ENCODE data around the gene C5AR1.
"Not testable (repeated sequence)": the region's sequence is repeated elsewhere in the genome, so short reads cannot be mapped to it uniquely, and the experiment has no call there.

Gene C5AR1

DNA sequence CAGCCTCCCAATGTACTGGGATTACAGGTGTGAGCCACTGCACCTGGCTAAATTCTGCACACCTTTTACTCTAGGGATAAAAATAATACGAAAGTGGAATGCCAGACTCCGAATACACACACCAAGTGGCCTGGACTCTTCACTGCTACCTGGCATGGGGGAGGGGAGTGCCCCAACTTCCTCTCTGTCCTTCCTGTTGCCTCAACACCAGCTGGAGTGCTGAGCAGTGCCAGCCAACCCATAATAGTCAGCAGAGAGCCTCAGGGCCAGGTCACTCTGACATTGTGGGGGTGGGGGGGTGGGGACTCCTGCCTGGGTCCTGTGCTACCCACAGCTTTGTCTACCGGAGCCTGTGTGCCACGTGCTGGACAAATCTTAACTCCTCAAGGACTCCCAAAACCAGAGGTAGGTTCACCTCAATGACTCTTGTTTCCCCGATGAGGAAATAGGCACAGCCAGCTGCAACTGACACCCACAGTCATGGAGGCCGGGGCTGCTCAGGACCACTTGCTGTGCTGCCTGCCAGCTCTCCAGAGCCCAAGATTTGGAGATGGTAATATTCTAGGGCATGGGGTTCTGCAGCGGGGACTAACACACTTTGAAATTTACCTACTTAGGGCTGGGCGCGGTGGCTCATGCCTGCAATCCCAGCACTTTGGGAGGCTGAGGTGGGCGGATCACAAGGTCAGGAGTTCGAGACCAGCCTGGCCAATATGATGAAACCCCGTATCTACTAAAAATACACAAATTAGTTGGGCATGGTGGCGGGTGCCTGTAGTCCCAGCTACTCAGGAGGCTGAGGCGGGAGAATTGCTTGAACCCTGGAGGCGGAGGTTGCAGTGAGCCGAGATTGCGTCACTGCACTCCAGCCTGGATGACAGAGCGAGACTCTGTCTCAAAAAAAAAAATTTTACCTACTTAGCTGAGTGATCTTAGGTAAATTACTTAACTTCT, 27.4 kb downstream of the C5AR1 start:
- DNase-seq, result not testable (repeated sequence)

DNA sequence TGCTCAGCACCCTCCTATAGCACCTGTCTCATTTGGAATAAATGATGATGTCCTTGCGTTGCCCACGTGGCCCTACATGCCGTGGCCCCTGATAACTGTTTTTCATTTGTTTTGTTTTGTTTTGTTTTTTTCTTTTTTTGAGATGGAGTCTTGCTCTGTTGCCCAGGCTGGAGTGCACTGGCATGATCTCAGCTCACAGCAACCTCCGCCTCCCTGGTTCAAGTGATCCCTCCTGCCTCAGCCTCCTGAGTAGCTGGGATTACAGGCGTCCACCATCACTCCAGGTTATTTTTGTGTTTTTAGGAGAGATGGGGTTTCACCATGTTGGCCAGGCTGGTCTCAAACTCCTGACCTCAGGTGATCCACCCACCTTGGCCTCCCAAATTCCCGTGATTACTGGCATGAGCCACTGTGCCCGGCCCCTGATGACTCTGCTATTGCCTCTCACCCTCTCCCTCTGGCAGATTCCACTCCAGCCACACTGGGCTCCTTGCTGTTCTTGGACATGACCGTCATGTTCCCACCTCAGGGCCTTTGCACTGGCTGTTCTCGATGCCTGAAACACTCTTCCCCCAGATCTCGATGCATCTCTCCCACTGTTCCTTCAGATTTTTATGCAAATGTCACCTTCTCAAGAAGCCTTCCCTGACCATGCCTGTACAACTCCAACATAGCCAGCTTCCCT, 29.7 kb downstream of the C5AR1 start:
- DNase-seq, result no peak

DNA sequence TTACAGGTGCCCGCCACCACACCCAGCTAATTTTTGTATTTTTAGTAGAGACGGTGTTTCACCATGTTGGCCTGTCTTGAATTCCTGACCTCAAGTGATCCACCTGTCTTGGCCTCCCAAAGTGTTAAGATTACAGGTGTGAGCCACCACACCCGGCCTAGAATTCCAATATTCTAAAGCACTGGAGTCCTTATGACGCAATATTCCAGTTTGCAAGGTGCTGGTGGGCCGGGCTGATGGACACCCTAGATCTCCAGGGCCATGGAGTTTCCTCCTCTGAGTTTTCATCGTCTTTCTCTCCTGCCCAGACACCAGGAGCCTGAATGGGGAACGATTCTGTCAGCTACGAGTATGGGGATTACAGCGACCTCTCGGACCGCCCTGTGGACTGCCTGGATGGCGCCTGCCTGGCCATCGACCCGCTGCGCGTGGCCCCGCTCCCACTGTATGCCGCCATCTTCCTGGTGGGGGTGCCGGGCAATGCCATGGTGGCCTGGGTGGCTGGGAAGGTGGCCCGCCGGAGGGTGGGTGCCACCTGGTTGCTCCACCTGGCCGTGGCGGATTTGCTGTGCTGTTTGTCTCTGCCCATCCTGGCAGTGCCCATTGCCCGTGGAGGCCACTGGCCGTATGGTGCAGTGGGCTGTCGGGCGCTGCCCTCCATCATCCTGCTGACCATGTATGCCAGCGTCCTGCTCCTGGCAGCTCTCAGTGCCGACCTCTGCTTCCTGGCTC, 31.0 kb downstream of the C5AR1 start:
- no peak for DNase-seq

DNA sequence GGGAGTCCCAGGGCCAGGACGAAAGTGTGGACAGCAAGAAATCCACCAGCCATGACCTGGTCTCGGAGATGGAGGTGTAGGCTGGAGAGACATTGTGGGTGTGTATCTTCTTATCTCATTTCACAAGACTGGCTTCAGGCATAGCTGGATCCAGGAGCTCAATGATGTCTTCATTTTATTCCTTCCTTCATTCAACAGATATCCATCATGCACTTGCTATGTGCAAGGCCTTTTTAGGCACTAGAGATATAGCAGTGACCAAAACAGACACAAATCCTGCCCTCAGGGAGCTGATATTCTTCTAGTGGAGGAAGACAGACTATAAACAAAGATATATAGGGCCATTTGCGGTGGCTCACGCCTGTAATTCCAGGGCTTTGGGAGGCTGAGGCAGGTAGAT, 32.1 kb downstream of the C5AR1 start:
- DNase-seq, result no peak

DNA sequence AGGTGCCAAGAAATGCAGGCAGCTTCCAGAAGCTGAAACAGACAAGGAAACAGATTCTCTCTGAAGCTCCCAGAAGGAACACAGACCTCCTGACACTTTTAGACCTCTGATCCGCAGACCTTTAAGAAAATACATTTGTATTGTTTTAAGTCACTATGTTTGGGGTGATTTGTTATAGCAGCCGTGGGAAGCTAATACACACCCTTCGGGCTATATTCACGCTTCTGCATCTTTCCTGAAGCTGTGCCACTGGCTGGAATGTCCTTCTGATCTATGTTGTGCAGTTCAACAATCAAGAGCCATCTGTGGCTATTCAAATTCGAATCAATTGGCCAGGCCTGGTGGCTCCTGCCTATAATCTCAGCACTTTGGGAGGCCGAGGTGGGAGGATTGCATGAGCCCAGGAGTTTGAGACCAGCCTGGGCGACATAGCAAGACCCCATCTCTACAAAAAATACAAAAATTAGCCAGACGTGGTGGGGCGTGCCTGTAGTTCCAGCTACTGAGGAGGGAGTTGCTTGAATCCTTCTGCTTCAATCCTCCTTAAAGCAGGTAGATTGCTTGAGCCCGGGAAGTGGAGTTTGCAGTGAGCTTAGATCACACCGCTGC, 33.6 kb downstream of the C5AR1 start:
- DNase-seq, result no peak

DNA sequence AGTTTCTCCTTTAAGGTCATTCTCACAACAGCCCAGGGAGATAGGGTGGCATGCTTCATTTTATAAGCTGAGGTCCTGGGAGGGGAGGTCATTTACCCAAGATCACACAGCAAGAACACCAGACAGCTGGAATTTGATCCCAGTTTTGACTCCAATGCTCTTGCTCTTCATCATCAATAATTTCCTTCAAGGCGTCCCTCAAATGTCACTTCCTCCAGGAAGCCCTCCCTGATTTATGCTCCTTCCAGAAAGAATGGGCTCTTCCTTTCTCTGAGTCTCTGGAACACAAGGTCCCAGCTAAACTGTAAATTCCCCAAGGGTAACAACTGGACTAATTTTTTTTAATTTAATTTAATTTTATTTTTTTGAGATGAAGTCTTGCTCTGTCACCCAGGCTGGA, 34.8 kb downstream of the C5AR1 start:
- no peak for DNase-seq

DNA sequence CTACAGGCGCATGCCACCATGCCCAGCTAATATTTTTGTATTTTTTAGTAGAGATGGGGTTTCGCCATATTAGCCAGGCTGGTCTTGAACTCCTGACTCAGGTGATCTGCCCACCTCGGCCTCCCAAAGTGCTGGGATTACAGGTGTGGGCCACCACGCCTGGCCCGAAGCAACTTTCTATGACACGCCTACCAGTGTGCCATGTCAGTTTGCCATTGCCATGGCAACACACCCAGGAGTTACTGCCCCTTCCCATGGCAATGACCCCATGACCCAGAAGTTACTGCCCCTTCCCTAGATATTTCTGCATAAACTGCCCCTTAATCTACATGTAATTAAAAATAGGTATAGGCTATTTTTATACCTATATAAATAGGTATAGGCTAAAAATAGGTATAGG, 36.4 kb downstream of the C5AR1 start:
- not testable (repeated sequence) for DNase-seq

DNA sequence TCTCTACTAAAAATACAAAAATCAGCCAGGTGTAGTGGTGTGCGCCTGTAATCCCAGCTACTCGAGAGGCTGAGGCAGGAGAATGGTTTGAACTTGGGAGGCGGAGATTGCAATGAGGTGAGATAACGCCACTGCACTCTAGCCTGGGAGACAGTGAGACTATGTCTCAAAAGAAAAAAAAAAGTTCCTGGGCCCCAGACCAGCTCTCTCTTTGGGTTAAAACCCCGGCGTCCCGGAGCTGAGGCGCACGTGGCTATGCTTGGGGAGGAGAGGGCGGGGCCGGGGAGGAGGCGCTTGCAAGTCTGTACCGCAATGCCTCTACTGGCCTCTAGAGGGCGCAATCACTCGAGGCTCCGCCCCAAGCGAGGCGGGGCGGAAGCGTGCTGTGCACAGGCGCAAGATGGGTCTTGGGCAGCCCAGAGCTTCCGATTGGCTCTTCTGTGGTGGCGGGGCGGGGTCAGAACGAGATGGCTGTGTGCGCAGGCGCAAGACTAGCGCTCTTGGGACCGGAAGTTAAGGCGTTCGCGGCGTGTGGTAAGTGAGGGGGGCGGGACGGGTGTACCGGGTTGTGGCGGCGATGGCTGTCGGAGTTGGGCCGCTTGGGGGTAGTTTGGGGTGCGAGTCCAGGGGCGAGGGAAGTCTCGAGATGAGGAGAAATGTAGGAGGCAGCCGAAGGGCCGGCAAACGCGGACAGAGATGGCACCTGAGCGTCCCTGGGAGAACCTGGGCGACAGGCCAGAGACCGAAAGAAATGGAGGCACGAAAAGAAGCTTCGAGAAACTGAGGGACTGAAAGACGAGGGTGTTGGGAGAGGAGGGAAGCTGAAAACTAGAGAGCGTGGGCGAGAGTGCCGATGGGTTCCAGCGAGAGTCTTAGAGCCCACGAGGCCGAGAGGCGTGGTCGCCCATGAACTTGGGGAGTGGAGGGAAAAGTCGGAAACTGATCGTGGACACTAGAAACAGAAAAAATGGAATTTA, 39.4 kb downstream of the C5AR1 start, which contains the start of gene DHX34:
Gene DHX34 (plus strand): TSS at position 497 of the 977 bp plus-strand sequence. CDS start 3,716 bp downstream, outside the sequence.
- peak; percentile 97 to 99 for DNase-seq

DNA sequence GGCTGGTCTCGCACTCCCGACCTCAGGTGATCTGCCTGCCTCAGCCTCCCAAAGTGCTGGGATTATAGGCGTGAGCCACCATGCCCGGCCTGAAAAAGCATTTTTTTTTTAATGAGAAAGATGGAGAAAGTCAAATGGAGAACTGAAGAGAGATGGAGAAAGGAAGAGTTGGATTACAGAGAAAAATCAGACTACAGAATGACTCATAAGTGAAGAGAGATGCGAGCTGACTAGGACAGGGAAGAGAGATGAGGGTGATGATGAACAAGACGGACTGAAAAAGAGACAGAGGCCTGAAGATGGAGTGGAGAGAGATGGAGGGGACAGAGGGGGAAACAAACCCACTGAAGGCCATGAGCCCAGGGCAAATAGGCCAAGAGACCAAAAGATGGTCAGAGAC, 41.0 kb downstream of the C5AR1 start:
- no peak for DNase-seq

DNA sequence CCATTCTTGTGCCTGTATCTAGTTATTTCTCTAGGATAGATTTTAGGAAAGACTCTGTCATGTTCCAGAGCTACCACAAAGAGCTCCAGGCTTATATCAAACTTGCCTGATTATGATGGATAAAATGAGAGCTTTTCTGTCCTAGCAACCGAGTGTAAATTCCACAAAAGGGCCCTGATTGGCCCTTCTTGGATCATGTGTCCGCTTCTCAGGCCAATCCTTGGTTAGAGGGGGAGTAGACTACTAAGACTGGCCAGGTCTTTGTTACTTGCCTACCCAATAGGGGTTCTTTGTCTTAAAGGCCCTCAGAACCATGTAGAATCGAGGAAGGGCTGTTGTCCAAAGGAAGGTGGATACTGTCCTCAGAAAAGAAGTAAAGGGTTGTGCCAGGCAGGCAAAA, 41.9 kb downstream of the C5AR1 start:
- no peak for DNase-seq

DNA sequence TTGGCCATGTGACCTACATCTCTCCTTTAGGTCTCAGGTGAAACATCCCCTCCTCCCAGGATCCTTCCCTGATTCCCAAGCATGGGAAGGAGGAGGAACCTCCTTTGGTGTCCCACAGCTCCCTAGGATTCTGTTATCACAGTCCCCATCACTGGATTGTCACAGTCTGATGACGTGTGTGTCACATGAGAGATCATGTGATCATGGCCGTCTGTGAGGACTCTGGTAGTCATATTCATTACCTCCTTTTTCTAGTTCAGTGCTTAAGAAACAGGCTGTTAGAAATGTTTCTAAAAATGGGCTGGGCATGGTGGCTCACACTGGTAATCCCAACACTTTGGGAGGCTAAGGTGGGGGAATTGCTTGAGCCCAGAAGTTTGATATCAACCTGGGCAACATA, 42.4 kb downstream of the C5AR1 start:
- no peak for DNase-seq

DNA sequence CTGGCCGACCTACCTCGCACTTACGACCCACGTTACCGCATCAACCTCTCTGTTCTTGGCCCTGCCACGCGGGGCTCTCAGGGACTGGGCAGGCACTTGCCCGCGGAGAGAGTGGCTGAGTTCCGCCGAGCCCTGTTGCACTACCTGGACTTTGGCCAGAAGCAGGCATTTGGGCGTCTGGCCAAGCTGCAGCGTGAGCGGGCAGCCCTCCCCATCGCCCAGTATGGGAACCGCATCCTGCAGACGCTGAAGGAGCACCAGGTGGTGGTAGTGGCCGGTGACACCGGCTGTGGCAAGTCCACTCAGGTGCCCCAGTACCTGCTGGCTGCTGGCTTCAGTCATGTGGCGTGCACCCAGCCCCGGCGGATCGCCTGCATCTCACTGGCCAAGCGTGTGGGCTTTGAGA, 43.6 kb downstream of the C5AR1 start:
- DNase-seq, result no peak

DNA sequence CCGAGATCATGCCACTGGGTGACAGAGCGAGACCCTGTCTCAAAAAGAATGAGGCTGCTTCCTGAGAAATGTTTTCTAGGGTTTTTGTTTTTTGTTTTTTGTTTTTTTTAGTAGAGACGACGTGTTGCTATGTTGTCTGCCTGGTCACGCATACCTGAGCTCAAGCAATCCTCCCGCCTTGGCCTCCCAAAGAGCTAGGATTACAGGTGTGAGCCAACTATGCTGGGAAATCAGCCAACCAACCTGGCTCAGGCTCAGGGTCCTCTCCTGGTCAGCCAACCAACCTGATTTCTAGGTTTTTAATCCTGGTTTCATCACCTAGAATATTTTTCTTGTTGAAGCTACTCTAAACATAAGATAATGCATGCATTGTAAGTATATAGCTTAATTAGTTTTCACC, 47.2 kb downstream of the C5AR1 start:
- DNase-seq, result no peak

DNA sequence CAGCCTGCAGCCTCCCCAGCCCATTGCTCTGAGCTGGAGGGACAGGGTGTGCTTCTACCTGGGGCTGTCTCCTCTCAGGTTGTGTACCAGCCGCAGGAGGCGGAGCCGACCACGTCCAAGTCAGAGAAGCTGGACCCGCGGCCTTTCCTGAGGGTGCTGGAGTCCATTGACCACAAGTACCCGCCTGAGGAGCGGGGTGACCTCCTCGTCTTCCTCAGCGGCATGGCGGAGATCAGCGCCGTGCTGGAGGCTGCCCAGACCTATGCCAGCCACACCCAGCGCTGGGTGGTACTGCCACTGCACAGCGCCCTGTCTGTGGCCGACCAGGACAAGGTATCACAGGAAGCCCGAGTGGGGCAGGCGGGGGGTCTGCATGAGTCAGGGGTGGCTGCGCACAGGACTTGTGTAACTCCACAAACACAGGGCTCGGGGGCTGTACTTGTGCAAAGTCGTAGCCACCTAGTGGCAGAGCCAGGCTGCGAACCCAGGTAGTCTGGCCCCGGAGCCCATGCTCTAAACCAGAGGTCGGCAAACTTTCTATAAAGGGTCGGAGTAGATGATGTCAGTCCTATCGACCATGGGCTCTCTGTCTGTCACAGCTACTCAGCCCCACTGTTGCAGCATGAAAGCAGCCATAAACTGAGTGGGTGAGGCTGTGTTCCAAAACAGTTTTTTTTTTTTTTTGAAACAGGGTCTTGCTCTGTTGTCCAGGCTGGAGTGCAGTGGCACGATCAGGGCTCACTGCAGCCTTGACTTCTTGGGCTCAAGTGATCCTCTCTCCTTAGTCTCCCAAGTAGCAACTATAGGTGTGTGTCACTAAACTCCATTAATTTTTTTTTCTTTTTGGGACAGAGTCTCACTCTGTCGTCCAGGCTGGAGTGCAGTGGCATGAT, 48.4 kb downstream of the C5AR1 start:
- no peak for DNase-seq

DNA sequence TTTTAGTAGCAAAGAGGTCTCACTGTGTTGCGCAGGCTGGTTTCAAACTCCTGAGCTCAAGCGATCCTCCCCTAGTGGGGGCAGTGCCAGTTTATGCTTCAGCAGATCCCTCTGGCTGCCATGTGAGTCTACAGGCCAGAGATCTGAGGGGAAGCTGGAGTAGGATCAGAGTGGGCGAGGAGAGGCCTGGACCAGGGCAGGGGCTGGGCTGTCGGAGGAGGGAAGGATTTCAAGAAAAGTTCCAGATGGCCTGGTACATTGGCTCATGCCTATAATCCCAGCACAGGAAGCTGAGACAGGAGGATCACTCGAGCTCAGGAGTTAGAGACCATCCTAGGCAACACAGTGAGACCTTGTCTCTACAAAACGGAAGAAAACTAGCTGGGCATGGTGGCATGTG, 49.3 kb downstream of the C5AR1 start:
- no peak for DNase-seq

DNA sequence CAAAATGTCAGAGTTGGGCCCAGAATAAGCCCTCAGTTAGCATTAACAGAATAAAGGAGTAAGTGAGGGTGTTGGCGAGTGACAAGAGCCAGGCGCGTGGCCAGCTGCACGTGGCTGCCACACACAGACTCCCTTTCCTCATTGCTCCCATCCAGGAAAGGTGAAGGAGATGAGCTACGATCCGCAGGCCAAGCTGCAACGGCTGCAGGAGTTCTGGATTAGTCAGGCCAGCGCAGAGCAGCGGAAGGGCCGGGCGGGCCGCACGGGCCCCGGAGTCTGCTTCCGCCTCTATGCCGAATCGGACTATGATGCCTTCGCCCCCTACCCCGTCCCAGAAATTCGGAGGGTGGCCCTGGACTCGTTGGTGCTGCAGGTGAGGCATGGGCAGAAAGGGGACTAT, 52.7 kb downstream of the C5AR1 start:
- no peak for DNase-seq

DNA sequence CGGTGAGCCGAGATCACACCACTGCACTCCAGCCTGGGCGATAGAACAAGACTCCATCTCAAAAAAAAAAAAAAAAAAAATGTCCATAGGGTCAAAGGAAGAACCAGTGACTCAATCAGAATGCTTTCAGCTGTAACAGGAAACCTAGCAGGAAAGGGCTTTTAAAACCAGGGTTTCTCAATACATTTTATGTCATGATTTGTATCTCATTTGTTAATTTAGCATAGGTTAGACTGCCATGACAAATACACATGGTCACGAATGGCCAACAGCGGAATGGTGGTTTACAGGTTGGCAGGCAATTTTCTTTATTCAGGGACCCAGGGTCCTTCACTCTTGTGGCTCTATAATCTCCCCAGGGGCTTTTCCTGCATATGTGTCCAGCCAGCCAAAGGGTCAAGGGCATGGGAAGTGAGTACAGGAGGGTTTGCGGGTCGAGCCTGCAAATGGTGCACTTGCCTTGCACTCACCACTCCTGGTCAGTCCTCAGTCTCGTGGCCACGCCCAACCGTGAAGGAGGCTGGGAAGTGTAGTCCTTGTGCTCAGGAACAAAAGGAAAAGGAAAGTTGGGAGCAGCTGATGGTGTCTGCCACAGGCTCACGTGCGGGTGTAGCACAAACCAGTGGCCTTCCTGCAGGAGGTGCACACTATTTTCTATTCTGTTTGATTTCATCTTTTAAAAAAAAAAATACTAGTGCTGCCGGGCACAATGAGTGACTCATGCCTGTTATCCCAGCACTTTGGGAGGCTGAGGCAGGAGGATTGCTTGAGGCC, 54.3 kb downstream of the C5AR1 start:
- no peak for DNase-seq

DNA sequence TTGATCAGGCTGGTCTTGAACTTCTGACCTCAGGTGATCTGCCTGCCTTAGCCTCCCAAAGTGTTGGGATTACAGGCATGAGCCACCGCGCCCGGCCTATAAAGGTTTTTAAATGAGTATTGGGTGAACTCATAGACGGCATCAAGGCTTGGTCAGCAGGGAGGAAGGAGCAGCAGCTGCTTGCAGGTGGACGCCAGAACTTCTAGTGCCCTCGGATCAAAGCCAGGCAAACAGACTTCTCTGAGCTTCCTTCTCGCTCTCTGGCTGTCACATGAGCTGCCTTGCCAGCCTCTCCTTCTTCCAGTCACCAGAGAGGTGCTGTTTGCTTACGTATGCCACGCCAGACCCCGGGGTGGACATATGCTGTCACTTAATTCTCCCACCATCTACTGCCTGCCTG, 55.8 kb downstream of the C5AR1 start:
- not testable (repeated sequence) for DNase-seq

DNA sequence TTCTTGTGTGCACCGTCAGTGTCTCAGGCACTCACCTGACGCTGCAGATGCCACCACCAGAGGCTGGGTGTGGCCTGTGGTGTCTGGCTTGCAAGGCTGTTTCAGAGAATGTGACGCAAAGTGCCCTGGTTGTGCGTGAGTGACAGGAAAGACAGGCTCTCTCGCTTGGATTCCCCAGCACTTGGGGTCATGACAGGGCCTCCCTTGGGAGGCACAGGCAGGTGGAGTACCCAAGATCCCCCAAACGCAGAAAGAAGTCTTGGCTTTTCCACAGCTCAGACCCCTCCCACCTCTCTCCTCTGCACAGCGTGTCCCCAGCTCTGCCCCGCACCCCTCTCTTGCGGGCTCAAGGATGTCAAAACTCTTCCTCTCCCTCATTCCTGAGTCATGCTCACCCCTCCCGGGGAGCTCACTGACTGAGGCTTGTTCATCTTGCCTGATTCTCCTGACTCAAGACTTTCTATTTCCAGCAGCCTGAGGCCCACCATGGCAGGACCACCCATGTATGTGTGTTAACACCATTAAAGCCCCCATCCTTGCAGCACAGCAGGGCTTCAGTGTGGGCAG, 60.5 kb downstream of the C5AR1 start:
- no peak for DNase-seq

Data from stimulated activated CD4-positive, alpha-beta T cell treated with anti-CD3 and anti-CD28 coated beads, Interleukin-4, amount 100 ng/mL, for 4 hours (primary cell).